GM04504 (cell line): ENCODE results near the gene FSTL5.
"Not testable (repeated sequence)": the region's sequence is repeated elsewhere in the genome, so short reads cannot be mapped to it uniquely, and the experiment has no call there.

ENCODE experiments used
- DNase-seq: peaks from one replicate; pipeline ENCODE4 v3.0.0-alpha.2; 2012; ENCODE audit warnings: low read depth

FSTL5 gene

DNA sequence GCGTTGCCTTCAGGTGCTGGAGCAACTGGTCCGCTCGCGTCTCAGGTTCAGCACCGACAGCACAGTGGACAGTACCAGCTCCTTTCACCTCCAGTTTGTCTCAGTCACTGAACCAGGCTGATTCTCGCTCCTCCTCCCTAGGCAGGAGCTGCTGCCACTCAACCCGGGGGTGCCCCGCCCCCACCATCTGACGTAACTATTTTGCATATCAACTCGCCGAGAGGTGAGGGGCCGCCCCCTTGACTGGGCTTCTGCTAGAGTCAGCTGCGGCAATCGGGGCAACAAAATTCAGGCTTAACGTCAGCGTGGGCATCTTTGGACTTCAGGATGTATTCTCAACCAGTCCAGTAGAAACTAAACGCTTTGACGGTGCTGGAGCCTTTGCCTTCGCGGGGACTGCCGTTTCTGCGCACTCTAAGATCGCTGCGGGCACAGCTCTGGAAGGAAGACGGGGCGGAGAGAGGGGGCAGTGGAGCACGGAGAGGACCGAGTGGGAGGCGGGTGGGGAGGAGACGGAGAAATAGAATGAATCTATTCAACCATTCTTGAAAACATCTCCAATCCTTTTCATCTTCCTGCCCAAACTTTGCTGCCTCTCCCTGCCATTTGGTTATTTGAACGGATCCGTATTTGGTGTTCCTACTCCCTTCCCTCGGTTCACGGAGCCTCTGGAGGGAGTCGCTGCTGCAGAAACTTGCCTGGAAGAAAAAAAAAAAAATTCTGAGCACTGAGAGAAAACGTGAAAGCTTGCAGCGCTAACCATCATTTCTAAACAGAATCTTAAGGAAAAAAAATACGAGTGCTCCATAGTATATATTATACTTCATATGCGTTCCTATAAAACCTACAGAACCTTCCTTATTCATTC is at the start of gene FSTL5:
FSTL5 (minus strand) TSS at position 109 of the 868 bp plus-strand sequence. CDS start 52,604 bp downstream, outside the sequence.
- DNase-seq: no peak

DNA sequence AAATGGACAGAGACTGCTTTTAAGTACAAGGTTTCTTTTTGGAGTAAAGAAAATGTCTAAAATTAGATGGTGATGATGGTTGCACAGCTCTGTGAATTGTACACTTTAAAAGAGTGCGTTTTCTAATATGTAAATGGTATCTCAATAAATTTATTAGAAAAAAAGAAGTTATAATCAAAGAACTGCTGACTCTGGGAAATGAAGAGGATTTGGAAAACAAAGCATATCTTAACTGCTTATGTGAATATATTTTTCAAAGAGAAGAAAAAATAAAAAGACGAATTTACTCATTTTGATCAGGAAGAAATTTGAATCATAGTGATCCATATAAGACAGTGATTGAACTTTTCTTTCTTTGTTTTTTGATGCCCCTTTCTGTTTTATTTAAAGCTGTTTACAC is 45.9 kb upstream of the FSTL5 start:
- no peak for DNase-seq

DNA sequence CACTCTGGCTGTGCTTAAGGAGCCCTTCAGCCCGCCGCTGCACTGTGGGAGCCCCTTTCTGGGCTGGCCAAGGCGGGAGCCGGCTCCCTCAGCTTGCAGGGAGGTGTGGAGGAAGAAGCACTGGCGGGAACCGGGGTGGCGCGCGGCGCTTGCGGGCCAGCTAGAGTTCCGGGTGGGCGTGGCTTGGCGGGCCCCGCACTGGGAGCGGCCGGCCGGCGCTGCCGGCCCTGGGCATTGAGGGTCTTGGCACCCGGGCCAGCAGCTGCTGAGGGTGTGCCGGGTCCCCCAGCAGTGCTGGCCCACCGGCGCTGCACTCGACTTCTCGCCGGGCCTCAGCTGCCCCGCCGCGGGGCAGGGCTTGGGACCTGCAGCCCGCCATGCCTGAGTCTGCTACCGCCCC is 39.7 kb upstream of the FSTL5 start:
- DNase-seq: not testable (repeated sequence)

DNA sequence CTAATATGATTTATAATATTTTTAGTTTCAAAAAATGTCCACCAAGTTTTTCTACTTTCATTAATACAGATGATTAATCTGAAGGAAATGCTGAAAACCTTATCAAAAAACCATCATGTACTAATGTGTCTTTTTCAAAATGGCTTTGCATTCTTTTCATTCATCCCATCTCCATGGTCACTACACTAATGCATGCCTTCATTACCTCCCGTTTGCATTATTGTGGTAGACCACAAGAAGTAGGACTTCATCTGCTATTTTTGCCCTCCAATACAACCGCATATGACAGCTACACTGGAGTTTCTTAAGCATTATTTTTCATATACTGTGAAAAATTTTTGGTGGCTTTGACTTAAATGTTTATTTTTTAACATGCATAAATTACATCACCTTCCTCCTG is 37.9 kb upstream of the FSTL5 start:
- no peak for DNase-seq

DNA sequence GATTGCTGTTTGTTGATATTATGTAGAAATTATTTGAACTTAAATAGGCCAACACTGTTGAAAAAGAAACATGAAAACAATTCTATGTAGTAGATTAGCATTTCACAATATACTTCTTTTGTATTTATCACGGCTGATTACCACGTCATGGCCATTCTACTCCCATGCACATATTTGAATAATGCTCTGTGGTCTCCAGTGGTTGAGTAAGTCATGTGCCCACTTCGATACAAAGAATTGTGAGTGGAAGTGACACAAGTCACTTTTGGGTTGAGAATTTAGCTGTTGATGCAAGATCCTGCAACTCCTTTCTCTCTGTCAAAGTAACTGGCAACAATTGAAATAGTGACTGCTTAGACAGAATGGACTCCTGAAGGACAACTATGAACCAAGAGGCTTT is 6.7 kb upstream of the FSTL5 start:
- DNase-seq: no peak

DNA sequence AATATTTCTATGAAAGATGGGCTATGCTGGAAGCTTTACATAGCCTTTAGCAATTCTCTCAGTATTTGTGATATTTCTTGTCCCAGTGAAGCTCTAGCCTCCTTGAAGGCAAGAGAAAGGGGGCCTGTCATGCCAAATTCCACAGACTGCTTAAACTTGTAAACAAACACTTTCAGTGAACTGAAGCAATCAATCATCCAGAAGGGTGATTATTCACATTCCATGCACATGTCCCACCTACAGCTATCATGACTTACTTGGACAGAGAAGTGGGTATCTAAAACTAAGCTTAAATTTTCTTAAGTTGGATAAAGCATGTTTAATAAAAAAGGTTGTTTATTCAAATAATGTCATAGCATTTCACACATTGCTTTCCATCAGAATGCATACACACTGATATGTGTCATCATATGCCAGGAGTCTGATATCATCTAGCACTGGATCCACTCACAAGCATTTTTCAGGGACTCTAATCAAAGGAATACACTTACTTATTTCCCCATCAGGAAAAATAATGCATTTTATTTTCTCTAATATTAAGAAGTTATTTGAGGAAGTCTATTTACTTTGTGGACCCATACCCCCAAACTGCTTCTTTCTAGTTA is 1.2 kb upstream of the FSTL5 start:
- DNase-seq: no peak

DNA sequence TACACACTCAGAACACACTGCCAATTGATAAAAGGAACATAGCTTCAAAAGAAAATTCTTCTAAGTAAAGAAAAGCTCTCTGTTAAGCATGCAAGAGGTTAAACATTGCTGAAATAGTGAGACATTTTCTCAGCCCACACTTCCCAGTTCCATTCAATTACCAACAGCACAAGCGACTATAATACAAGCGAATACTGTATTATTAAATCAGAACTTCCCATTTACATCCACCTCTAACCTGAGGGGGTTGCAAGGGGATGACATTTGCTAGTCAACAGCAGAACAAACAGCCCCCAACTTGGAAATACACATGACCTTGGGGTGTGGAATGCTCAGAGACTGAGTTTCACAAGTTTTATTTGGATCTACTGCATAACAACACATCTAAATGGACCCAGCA is 1.1 kb downstream of the FSTL5 start:
- no peak for DNase-seq

DNA sequence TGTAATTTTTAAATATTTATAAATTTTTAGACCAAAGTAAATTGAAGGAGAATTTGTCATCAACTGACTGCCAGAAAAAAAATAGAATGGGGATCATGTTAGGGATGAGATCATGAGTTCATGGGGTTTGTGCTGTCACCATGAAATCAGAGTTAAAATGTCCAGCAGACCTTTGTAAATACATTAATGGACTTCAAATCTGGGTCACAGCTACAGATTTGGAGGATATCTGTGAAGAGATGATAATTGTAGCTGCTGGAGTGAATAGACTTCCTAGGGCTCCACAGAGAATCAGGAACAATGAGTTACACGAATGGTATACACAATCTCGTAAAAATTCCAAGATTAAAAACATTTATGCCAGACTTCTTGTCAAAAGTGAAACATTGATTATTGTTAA is 6.6 kb downstream of the FSTL5 start:
- DNase-seq: no peak

DNA sequence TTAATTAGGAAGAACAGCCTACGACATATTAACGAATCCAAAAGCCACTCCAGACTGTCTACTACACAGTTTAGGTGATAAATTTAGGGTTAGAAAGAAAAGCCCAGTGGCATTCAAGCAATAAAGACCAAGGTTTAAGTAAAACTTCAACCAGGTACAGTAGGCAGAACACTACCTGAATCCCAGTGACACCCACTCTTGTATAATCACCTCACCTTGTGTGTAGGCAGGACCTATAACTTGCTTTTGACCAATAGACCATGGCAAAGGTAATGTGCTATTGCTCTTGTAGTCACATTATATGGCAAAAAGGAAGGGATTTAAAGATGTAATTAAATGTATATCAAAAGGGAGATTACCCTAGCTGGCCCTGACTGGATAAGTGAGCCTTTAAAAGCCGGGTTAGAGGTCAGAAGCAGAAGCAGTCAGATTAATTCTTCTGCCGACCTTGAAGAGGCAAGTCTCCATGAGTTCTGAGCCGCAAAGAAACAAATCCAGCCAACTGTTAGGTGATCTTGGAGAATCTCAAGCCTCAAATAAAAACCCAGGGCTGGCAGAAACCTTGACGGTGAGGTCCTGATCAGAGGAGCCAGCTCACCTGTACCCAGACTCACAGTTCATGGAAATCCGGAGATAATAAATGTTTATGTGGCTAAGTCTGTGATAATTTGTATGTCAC is 8.8 kb downstream of the FSTL5 start:
- DNase-seq: no peak

DNA sequence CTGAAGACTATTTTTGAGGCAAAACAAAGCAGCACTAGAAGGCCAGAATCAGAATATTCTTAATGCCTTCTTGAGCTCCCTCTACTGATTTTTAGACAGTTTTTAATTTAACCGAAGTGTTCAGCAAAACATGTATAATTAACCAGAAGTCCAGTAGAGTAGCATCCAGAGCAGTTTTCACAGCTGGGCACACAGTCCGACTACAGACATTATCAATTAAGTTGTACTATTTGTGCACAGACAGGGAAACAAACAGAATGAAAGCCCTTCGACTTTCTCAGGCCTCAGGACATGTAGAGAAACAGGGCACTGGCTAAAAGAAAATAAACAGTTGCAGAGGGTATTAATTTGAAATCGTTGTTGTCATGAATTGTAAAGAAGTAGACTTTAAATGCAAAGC is 11.9 kb downstream of the FSTL5 start:
- DNase-seq: no peak

DNA sequence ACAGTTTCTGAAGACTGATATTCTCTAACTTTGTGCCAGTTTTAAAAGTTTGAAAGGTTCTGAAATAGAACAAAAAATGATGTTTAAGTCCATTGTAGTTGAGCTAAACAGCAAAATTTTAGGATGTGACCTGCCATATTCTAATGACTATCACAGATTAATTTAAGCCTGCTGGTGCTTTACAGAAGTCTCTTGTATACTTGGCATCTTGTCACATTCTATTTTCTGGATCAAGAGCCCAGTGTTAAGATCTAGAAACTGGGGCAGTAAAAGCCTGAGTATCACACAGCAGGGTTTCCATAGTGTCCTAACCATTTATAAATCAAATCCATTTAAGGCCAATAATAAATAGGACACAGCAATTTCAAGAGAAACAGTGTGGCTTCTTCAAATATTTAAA is 12.4 kb downstream of the FSTL5 start:
- no peak for DNase-seq

DNA sequence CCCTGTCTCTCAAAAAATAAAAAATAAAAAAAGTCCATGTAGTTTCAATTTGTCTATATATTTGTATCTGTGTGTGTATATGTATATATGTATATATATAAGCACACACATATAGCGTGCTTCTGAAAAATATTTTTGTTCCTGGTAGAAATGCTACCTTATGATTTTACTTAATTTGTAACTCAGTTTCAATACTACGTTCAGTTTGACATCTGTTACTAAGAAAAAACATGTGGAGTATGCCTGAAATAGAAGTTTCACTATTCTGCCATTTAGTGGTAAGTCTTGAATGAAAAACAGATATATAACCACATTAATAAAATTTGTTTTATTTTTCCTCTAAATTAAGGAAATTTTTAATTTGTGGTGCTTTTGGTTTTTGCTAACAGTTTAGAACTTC is 14.2 kb downstream of the FSTL5 start:
- DNase-seq: no peak

DNA sequence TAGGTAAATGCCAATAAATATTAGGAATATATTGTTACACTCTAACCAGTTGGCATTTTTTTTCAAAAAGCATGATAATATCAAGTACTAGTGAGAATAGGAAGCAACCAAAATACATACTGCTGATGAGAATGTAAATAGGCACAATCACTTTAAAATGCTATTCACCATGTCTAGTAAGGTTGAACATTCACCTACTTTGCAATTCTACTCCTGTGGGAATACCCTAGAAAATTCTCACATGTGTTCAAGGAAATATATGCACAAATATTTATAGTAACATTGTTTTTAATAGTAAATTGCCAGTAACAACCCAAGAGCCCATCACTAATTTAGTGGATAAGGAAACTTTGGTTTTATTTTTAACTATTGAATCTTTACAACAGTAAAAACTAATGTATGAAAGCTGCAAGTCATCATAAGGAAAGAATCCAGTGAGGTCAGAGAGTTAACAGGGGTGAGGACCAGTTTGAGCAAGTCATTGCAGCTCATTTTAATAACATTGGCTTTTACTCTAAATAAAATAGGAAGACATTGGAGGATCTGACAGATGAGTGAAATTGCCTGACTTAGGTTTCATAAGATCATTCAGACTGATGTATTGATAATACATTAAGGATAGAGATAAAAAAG is 23.6 kb downstream of the FSTL5 start:
- no peak for DNase-seq

DNA sequence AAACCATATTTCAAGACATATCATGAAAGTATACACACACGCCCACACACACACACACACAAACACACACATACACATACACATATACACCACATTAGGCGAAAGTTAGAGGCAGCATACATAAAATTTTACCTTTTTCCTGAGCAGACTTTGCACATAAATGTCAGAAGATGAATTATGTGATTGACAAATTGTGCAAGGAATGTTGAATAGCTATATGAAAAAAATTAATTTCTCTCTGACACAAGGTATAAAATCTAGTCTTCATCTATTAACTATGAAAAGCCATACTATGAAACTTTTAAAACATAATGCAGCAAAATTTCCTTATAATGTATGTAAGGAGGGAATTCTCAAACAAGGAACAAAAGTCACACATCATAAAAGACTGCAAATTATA is 24.4 kb downstream of the FSTL5 start:
- no peak for DNase-seq

DNA sequence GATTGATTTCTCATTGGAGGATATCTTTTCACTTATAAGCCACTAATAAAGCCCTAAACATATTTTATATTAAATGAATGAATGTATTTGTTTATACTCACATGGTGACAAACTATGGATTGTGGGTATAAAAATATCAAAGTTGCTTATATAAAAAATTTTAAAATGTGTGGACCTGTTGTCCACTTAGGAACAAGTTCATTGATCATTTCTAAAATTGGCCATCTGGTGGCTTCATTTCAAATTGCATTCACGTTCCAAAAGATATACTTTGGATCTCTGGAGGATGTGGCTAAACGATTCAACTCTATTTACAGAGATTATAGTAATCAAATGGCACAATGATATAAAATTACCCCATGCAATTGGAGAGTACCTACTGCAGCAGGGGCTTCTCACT is 32.5 kb downstream of the FSTL5 start:
- no peak for DNase-seq

DNA sequence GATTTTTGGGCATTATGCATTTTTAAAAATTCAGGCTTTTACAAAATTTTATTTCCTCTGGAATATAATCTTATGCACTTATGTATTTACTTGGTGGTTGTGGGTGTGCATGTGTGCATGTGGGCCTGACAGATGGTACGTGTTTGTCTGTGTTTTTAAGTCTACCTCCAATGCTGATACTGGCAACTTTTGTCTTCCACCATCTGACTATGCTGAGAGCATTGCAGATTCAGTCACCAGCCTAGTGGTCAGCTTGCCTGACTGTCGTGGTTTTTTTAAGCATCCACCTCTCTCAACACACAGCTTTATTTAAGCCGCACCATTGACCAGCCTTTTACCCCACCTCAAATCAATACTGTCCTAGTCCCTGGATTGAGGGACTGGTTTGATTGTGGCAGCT is 37.1 kb downstream of the FSTL5 start:
- DNase-seq: no peak

DNA sequence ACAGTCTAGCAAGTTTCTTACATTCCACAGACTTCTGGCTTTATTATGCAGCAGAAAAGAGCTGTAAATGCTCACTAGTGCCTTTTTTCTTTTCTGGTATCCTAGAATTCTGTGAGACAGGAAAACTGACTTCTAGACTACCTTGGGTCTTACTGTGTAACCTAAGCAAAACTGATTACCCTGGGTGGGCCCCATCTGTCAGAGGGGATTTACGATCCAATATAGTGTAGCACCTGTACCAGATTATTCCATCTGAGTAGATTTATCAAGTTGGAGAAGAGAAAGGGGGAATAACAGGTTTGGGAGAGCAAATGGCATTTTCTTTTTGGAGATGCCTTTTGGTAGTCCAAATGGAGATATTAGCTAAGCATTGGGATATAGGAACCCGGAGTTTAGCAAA is 46.7 kb downstream of the FSTL5 start:
- no peak for DNase-seq

DNA sequence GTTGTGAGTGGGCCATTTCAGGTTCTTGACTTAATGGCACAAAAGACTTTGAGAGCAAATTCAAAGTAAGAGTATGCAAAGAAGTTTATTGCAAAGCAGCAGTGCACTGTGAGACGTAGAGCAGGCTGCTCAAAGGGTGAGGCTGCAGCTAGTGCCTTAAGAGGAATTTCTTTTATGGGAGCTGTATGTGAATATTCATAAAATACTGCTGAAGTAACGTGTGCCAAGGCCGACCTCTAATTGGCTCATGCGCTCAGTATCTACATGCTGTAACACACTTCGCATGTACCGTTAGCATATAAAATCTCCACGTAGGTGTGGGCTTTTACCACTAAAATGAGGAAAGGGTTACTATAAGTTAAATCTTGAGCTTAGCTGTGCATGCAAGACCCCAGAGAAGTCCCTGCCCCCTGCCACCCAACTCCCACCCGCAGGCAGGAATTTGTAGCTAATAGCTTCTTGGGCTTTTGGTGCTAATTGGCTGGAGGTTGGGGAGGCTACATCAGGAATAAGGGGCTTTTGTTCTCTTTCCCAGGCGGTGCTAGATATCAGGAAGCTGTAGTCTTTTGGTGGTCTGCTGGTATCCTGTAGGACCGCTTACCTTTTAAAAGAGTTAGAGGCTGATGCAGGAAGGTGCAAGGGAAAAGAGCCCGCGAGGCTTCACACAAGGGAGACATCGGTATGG is 47.6 kb downstream of the FSTL5 start:
- no peak for DNase-seq

DNA sequence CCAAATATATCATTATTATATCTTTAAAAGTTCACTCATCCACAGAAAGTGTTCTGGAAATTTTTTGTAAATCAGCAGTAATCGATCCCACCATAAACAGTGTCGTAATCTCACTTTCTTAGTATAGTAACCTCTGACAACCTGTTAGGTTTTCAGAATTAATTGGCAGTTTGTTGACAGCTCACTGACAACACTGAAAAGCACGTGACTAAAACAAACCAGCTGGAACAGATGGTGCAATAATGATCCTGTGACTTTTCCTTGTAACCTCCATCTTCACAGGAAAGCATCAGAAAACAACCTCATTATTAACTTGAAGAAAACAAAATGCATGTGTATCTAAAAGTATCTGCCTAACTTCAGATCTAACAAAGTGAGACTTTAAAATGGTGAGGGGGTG is 48.5 kb downstream of the FSTL5 start:
- no peak for DNase-seq

DNA sequence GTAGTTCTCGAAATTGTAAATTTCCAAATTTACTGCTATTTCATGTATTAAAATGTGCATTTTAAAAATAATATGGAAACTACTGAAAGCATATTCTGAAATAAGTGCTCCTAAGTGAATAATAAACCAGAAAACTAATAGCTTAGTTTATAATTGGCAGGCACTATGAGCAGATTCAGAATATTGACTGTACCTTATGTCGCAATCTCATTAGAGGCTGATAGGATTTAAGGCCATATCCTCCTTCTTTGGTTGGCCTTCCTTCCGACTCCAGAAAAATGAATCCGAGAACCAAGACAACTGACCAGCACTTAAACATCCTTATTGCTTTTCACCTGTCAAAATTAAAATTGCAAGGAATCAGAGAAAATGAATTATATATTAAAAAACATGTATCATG is 52.7 kb downstream of the FSTL5 start:
- DNase-seq: no peak

DNA sequence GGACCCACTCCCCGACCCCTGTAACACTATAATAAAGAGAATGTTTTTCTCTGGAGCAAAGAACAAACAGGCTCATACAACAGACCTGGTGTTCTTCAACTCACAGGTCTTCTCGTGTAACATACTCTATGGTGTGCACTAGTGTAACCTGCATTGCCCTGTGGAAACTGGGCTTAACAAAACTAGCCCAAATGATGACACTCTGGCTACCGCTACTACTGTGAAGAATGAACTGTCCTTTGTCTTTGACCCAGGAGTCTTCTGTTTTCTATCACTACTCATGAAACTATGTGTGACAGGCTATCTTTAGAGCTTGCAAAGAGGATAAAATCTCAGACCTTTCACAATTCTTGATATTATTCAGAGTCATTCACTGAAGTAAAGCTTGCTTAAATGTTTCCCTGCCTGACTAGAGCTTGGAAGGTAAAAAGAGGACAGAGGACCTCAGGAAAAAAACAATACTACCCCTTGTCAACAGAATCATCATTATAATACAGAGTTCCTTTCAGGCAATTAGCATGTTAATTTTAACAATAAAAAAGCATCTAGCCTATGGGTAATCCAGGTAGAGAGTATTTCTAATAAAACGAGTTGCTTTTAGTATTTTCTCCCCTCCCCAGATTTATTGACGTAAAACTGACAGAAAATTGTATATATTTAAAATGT is 59.2 kb downstream of the FSTL5 start:
- no peak for DNase-seq

DNA sequence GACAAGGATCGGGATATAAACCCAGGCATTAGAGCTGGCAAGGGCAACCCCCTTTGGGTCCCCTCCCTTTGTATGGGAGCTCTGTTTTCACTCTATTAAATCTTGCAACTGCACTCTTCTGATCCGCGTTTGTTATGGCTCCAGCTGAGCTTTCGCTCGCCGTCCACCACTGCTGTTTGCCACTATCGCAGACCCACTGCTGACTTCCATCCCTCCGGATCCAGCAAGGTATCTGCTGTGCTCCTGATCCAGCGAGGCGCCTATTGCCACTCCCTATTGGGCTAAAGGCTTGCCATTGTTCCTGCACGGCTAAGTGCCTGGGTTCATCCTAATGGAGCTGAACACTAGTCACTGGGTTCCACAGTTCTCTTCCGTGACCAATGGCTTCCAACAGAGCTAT is 59.9 kb downstream of the FSTL5 start:
- DNase-seq: not testable (repeated sequence)
